Retina (tissue), 1 donor: ENCODE data around the gene NR1D1.
"Not testable (repeated sequence)": the region's sequence is repeated elsewhere in the genome, so short reads cannot be mapped to it uniquely, and the experiment has no call there.

Experiments used
- DNase-seq: peaks from one replicate; pipeline ENCODE4 v3.0.0-alpha.2; 2016

The NR1D1 gene

DNA sequence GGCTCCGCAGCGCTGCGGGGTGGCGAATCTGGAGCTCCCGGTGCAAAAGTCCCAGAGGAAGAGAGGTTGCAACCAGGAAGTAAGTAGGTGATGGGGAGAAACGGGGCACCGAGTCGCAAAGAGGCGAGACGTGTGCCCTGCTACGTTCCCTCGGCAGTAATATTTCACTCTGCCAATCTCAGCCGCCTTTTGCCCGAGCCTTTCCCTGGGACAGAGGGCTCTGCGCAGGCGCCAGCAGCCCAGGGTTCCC, at the start of gene NR1D1:
NR1D1 (minus strand) TSS at position 171 of the 250 bp plus-strand sequence. CDS start 495 bp downstream, outside the sequence.
- DNase-seq, result no peak

DNA sequence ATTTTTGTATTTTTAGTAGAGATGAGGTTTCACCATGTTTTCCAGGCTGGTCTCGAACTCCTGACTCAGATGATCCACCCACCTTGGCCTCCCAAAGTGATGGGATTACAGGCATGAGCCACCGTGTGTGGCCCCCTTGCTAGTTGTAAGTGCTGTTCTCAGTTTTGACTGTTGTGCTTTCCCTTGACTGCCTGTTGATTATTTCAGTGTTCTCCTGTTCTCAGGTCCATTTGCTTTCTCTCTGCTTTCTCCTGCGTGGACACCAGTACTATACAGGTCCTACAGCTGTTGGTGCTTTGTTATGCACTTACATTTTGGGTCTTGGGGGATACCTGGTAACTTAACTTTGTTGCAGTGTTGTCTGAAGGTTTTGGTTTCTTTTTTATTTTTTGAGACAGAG, 48.1 kb upstream of the NR1D1 start:
- no peak for DNase-seq

- DNase-seq, result no peak
Observed at GRCh38 chr17:40145476-40145875, 45.1 kb upstream of the NR1D1 start.

DNA sequence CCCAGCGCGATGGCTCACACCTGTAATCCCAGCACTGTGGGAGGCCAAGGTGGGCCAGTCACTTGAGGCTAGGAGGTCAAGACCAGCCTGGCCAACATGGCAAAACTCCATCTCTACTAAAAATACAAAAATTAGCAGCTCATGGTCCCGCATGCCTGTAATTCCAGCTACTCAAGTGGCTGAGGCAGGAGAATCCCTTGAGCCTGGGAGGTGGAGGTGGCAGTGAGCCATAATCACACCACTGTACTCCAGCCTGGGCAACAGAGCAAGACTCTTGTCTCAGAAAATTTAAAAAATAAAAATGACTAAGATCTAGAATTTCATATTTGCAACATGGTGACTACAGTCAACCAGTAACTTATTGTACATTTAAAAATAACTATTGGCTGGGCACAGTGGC, 42.8 kb upstream of the NR1D1 start:
- DNase-seq, result not testable (repeated sequence)

GRCh38 chr17:40139566-40140058, 39.2 kb upstream of the NR1D1 start:
- no peak for DNase-seq

DNA sequence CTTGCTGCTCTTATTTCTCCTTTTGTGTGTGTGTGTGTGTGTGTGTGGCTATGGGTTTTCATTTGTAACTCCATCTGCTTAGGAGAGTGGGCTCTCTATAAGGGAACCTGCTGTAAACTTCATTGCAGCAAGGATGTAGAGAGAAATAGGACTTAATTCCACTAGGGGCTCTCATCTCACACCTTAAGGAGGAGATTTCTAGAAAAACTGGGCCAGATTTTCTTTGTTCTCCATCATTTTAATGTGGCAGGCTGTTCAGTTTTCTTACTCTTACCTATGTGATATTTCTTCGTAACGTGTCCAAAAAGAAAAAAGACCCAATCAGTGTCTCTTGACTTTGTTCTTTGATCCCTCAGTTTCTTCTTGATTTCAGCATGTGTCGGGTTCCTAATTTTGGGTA, 35.4 kb upstream of the NR1D1 start:
- no peak for DNase-seq

DNA sequence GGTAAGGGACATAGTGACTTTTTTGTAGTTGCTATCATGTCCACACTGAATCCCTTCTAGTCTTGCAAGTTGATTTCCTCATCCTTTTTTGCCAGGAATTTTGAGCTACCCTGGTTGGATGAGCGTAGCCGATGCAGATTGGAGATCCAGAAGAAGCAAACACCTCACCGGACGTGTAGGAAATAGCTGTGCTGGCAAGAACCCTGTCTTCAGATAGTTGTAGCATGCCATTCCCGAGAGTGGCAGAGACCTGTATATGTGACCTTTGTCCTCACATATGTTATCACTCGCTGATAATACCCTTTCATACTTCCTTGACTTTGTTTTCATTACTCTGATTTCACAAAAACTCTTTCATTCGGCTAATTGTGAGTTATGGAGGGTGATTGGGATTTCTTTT, 33.8 kb upstream of the NR1D1 start:
- no peak for DNase-seq

- no peak for DNase-seq
Observed at GRCh38 chr17:40130352-40131042, 30.1 kb upstream of the NR1D1 start.

GRCh38 chr17:40129498-40129897, 29.1 kb upstream of the NR1D1 start:
- DNase-seq, result no peak

GRCh38 chr17:40124279-40125141, 24.1 kb upstream of the NR1D1 start:
- DNase-seq, result no peak

DNA sequence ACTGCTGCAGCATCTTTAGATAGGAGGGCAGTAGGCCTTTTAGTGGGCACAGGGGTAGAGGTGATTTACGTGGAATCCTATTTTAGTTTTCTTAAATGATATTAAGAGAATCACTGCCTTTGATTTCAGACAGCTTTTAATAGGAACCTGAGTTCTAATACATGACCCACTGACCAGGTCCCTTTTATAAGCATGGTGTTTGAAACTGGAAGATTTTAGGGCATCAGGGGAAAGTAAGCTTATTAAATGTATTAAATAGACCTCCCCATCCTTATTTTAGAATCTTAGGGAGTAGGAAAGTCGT, 23.4 kb upstream of the NR1D1 start:
- DNase-seq, result no peak

- DNase-seq, result peak; percentile 89
Observed at GRCh38 chr17:40122999-40123810, 22.8 kb upstream of the NR1D1 start.

- peak; percentile 58 for DNase-seq
Observed at GRCh38 chr17:40122136-40122998, 22.0 kb upstream of the NR1D1 start.

- peak; percentile 90 for DNase-seq
Observed at GRCh38 chr17:40121181-40122135, 21.1 kb upstream of the NR1D1 start, which contains the start of gene MSL1. TSS of gene MSL1 (plus strand) at chr17:40121971. CDS start at chr17:40122613, 642 bp downstream.

DNA sequence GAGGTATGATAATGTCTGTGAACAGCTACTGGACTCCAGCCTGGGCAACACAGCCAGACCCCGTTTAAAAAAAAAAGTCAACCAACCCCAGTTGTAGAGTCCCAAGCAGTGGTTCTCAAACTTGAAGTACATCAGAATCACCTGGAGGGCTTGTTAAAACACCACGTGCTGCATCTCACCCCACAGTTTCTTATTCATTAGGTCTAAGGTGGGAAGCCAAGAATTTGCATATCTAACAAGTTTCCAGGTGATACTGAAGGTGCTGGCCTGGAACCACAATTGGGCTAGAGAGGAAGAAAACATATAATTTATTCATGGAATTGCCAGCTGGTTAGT, 14.7 kb upstream of the NR1D1 start:
- DNase-seq, result no peak

DNA sequence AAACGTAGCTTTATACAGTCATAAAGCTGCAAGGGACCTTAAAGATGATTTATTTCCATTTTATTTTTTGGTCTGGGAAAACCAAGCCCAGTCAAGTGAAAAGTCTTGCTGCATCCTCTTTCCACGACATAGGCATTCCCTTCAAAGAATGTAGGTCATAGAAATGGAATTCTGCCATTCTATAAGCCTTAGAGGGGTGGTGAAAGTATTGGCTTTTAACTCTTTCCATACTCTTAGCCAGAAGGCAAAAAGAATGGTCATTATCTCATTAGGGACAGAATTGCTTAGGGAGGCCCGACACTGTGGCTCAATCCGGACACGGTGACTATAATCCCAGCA, 13.5 kb upstream of the NR1D1 start:
- DNase-seq, result no peak

DNA sequence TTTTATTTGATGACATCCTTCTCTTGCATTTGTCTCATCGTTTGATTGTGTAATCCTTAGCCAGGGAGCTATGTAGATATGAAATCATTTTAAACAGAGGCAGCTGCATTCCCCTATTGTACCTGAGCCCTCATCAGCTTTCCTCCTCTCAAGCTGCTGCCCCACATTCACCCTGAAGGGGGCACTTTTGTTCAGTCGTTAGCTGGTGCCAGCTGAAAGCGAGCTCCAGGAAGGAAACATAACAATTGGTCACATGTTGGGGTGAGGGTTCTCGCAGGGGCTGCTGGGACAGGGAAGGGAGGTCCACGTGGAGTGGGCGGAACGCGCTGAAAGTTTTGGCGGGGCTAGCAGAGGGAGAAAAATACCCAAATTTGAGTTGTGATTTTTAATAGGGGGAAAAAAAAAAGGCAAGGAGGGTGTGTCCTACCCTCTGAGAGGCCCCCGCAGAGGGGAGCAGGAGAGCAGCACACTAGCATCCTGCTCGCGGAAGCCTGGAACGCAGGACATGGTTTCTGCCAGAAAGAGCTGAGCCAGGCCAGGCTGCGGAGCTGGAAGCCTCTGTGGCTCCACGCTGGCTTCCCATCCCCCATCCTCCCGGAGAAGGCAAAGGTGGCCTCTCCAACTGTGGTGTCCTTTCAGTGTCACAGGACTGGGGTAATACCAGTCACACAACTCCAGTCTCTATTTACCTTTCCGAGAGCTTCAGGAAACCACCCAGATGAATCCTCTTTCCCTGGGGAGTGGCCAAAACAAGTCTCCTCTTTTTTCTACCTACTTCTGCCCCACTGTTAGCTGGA, 12.9 kb upstream of the NR1D1 start:
- DNase-seq, result peak; percentile 91

DNA sequence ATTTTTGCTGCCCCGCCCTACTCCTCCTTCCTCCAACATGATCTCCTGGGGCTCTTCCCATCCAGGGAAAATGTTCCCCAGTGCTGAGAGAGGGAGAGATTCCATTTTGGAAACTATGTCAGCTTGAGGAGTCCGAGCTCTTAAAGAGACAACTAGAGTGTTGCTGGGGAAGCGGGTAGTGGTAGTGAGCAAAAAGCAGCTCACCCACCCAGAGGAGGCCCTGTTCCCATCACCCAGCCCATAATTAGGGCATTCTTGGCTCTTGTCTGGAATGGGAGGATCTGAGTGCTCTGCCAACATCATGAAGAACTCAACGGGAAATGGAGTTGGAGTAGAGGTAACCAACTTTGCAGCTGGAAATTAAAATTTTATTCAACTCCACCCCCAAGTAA, 12.3 kb upstream of the NR1D1 start:
- no peak for DNase-seq

GRCh38 chr17:40112191-40112711, 11.9 kb upstream of the NR1D1 start:
- DNase-seq, result no peak
